CD4-positive, alpha-beta memory T cell (primary cell): ENCODE data around the gene PAK1. TPM values are rescaled to one million over a fixed set of nuclear protein-coding genes. Genes with fewer than 3 reads are reported as not detected.

Experiments
- CTCF ChIA-PET: fragments of 350-600 bp; sonication (Branson Sonifier 250); formaldehyde crosslinking; loops from one replicate; lab custom pipeline; 2021; ENCODE audit warnings: inconsistent platforms; ENCODE audit not compliant: partially characterized antibody; lab: Charles Lee
- POLR2A ChIA-PET: fragments of 350-600 bp; sonication (Branson Sonifier 250); formaldehyde crosslinking; loops from one replicate; lab custom pipeline; 2021; ENCODE audit not compliant: partially characterized antibody; lab: Charles Lee
- DNase-seq, 5 donors: peaks; one replicate each; pipeline versions ENCODE4 v3.0.0 to v3.0.0-alpha.2; 2020 to 2022; ENCODE audit warnings: mixed read lengths in 1 of 5
- H3K27ac ChIP-seq: one replicate; pipeline ENCODE4 v1.7.0; 2013; ENCODE audit warnings: low read depth, low read length
- H3K27me3 ChIP-seq: 2 replicates; pipeline ENCODE4 v1.7.0; 2013; ENCODE audit warnings: mild to moderate bottlenecking, low read length, moderate library complexity; ENCODE audit not compliant: insufficient read depth
- H3K36me3 ChIP-seq: 2 replicates; pipeline ENCODE4 v1.7.0; 2013; ENCODE audit warnings: mild to moderate bottlenecking, low read length, moderate library complexity; ENCODE audit not compliant: insufficient read depth
- H3K4me1 ChIP-seq: 2 replicates; pipeline ENCODE4 v1.7.0; 2013; ENCODE audit warnings: mild to moderate bottlenecking, low read length, moderate library complexity; ENCODE audit not compliant: insufficient read depth
- H3K4me3 ChIP-seq, 2 donors: one replicate each; pipeline ENCODE4 v1.7.0; 2013; ENCODE audit warnings: low read length in 2 of 2, mild to moderate bottlenecking in 1 of 2
- H3K9me3 ChIP-seq, 2 donors: one replicate each; pipeline ENCODE4 v1.7.0; 2013; ENCODE audit warnings: low read length in 2 of 2, control low read depth in 1 of 2; ENCODE audit not compliant: control insufficient read depth in 1 of 2
- H3K27ac Mint-ChIP-seq, 7 donors: one replicate each; pipeline ENCODE4 v1.8.0; 2020 to 2021; ENCODE audit warnings: mixed read lengths in 7 of 7, mild to moderate bottlenecking in 6 of 7, inconsistent platforms in 3 of 7, moderate library complexity in 3 of 7
- H3K27me3 Mint-ChIP-seq, 2 donors: one replicate each; pipeline ENCODE4 v1.8.0; 2020 to 2021; ENCODE audit warnings: mixed read lengths in 2 of 2
- H3K36me3 Mint-ChIP-seq, 2 donors: one replicate each; pipeline ENCODE4 v1.8.0; 2020 to 2021; ENCODE audit warnings: mixed read lengths in 2 of 2, inconsistent platforms in 1 of 2, mild to moderate bottlenecking in 1 of 2
- H3K4me1 Mint-ChIP-seq, 4 donors: one replicate each; pipeline ENCODE4 v1.8.0; 2020 to 2021; ENCODE audit warnings: mixed read lengths in 4 of 4, mild to moderate bottlenecking in 1 of 4
- H3K4me3 Mint-ChIP-seq, 8 donors: one replicate each; pipeline ENCODE4 v1.8.0; 2020 to 2021; ENCODE audit warnings: mixed read lengths in 8 of 8, mild to moderate bottlenecking in 7 of 8, moderate library complexity in 6 of 8, inconsistent platforms in 3 of 8
- H3K9me3 Mint-ChIP-seq, 8 donors: one replicate each; pipeline ENCODE4 v1.8.0; 2020 to 2021; ENCODE audit warnings: mixed read lengths in 8 of 8, mild to moderate bottlenecking in 5 of 8, inconsistent platforms in 3 of 8, moderate library complexity in 1 of 8
- intact Hi-C: fragments of 100-400 bp; cut with micrococcal nuclease; formaldehyde crosslinking; loops from one replicate; pipeline ENCODE4 v1.15.1; 2023
- polyA plus RNA-seq, 2 donors: library from polyadenylated mRNA; unstranded; fragments of 300-500 nt; fragmentation: Illumina TruSeq; gene quantifications; one replicate each; pipeline ENCODE4 v1.2.3, GENCODE V29; 2021
- total RNA-seq, 2 experiments: library from RNA; stranded (reverse); gene quantifications; one replicate each; pipeline ENCODE4 v1.2.3, GENCODE V29; 2021

PAK1 gene
- total and polyA plus RNA-seq, 4 experiments from 2014 or later, result 9.3 to 10.4 (median 9.7) TPM

DNA sequence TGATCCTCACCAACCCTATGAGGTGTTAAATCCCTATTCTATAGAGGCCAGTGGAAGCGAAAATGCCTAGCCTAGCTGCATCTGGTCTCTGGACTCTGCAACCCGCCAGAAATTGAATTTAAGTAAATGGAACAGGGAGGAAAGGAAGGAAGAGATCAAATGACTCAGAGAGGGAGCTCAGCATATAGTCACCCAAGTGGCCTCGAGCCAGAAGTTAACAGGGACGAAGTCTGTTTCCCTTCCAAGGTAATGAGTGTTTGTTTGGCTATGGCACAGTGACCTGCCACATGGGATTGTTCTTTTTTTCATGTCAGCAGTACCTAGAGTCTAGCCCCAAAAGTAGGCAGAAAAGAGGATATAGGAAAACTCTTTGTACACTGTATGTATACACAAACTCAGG is 66.3 kb downstream of the PAK1 start:
- no peak overlapping the region for H3K4me3 Mint-ChIP-seq
- no peaks in the 10 kb centered on the region for H3K27me3 Mint-ChIP-seq
- Histone ChIP-seq H3K36me3 (no peaks in the 10 kb centered on the region), H3K27me3 (no peaks in the 10 kb centered on the region), H3K9me3 (no peaks in the 10 kb centered on the region), H3K4me3 (no peak overlapping the region), H3K4me1 (peaks cover 18% of the 10 kb centered on the region), H3K27ac (no peak overlapping the region)
- POLR2A ChIA-PET, result no interaction called here
- peaks cover 23 to 39% (median 26%) of the 10 kb centered on the region in 4 donors for H3K4me1 Mint-ChIP-seq
- CTCF ChIA-PET, result no interaction called here
- DNase-seq, result no peak
- peaks cover 0 to 5% of the 10 kb centered on the region in 2 donors for H3K36me3 Mint-ChIP-seq
- peaks cover 0 to 3% (median 0%) of the 10 kb centered on the region in 8 donors for H3K9me3 Mint-ChIP-seq
- no peak overlapping the region for H3K27ac Mint-ChIP-seq
- intact Hi-C loops, result no loop called here

- no peaks in the 10 kb centered on the region for H3K36me3 ChIP-seq
- ChIA-PET CTCF (no interaction called here), POLR2A (no interaction called here)
- H3K27me3 ChIP-seq, result no peaks in the 10 kb centered on the region
- DNase-seq, result no peak
- no peak overlapping the region for H3K27ac Mint-ChIP-seq
- H3K36me3 Mint-ChIP-seq, result peaks cover 0 to 5% of the 10 kb centered on the region in 2 donors
- no peaks in the 10 kb centered on the region for H3K27me3 Mint-ChIP-seq
- H3K4me1 Mint-ChIP-seq, result peaks cover 17 to 27% (median 18%) of the 10 kb centered on the region in 4 donors
- peaks cover 0 to 3% (median 0%) of the 10 kb centered on the region in 8 donors for H3K9me3 Mint-ChIP-seq
- no peak overlapping the region for H3K27ac ChIP-seq
- no peak overlapping the region for H3K4me3 Mint-ChIP-seq
- H3K4me1 ChIP-seq, result peaks cover 10% of the 10 kb centered on the region
- intact Hi-C loops, result no loop called here
- no peaks in the 10 kb centered on the region for H3K9me3 ChIP-seq
- H3K4me3 ChIP-seq, result no peak overlapping the region
These were observed 67.5 kb downstream of the PAK1 start for GRCh38 chr11:77406396-77406795.

DNA sequence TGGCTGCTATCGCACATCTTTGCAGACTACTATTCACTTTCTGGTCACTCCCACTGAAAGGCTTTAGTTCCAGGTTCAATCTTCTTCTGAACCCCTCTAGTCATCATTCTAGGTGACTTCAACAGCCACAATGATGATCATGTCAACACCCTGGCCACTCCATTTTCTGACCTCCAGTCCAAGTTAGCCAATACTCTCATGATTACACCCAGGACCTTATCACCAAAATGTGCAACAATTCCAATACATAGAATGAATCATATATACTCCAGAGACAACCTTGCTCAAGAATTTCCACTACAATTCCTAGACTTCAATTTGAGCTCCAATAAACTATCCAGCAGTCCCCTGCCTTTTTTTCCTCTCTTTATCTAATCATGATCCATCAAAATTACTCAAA is 70.7 kb downstream of the PAK1 start:
- peaks cover 0 to 3% (median 0%) of the 10 kb centered on the region in 8 donors for H3K9me3 Mint-ChIP-seq
- H3K27ac ChIP-seq, result no peak overlapping the region
- no peaks in the 10 kb centered on the region for H3K9me3 ChIP-seq
- H3K36me3 Mint-ChIP-seq, result peaks cover 0 to 10% of the 10 kb centered on the region in 2 donors
- intact Hi-C loops, result no loop called here
- ChIA-PET CTCF (interaction anchor here (1.1 kb wide), 1 partner anchor 9 kb away, joined by 3 read pairs; no protein-coding TSS in a partner anchor), POLR2A (interaction anchor here (0.6 kb wide), 1 partner anchor 251 kb away, joined by 3 read pairs; no protein-coding TSS in a partner anchor)
- no peaks in the 10 kb centered on the region for H3K36me3 ChIP-seq
- no peaks in the 10 kb centered on the region for H3K4me1 ChIP-seq
- peak overlapping the region in 1 of 7 donors; percentile 11 for H3K27ac Mint-ChIP-seq
- H3K4me3 ChIP-seq, result no peak overlapping the region
- H3K27me3 Mint-ChIP-seq, result no peaks in the 10 kb centered on the region
- DNase-seq, result no peak
- H3K27me3 ChIP-seq, result no peaks in the 10 kb centered on the region
- H3K4me1 Mint-ChIP-seq, result peaks cover 0 to 11% (median under 1%) of the 10 kb centered on the region in 4 donors
- H3K4me3 Mint-ChIP-seq, result no peak overlapping the region

DNA sequence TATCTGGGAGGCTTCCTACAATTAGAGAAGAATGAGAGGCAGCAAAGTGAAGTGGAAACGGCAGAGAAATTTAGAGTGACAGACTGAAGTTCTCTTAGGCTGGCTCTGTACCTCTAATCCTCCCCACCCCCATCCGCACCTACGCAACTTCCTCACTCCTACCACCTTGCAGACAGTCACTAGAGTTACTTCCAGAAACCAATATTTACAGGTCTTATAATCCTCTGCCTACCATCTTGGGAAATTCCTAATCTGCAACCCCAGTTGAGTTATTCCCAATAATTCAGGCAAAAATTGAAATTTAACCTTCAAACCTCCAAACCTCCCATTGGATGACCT is 71.7 kb downstream of the PAK1 start:
- H3K27ac ChIP-seq, result no peak overlapping the region
- H3K9me3 ChIP-seq, result no peaks in the 10 kb centered on the region
- intact Hi-C loops, result no loop called here
- Mint-ChIP-seq H3K4me3 (no peak overlapping the region), H3K36me3 (peaks cover 0 to 10% of the 10 kb centered on the region in 2 donors), H3K27me3 (no peaks in the 10 kb centered on the region), H3K9me3 (peaks cover 0 to 3% (median 0%) of the 10 kb centered on the region in 8 donors), H3K27ac (no peak overlapping the region), H3K4me1 (peaks cover 0 to 6% (median 0%) of the 10 kb centered on the region in 4 donors)
- no peaks in the 10 kb centered on the region for H3K27me3 ChIP-seq
- ChIA-PET POLR2A (no interaction called here), CTCF (no interaction called here)
- H3K4me1 ChIP-seq, result no peaks in the 10 kb centered on the region
- no peak for DNase-seq
- no peak overlapping the region for H3K4me3 ChIP-seq
- H3K36me3 ChIP-seq, result no peaks in the 10 kb centered on the region

DNA sequence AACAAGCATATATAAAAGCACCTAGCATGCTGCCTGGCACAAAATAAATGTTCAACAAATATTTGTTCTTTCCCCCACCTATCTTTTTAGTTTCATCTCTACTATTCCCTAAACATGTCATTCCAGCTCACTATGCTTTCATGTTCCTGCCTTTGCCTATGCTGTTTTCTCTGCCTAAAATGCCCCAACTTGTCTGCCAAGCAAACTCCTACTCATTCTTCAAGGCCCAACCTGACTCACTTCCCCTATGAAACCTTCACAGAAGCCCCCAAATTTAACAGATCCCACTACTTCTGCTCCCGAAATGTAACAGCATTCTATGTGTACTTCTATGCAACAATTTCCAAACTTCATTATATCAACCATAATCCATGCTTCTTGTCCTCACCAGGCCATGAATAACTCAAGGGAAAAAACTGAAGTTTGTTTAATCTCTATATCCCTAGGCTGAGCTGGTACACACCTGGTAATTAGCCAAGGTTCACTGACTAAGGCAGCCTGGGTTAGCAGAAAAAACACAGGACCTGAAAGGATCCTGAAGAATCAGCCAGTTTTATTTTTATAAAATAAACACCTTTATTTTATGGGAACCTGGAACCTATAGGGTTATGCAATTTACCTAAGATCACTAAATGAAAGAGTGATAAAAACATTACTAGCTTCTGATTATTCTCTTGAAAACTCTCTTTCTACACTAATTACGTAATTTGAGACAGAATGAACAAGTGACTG is 72.2 kb downstream of the PAK1 start:
- H3K9me3 ChIP-seq, result no peaks in the 10 kb centered on the region
- H3K36me3 ChIP-seq, result no peaks in the 10 kb centered on the region
- peaks cover 0 to 6% (median 0%) of the 10 kb centered on the region in 4 donors for H3K4me1 Mint-ChIP-seq
- DNase-seq, result no peak
- H3K36me3 Mint-ChIP-seq, result peaks cover 0 to 10% of the 10 kb centered on the region in 2 donors
- no peaks in the 10 kb centered on the region for H3K4me1 ChIP-seq
- no peak overlapping the region for H3K4me3 Mint-ChIP-seq
- intact Hi-C loops, result no loop called here
- peaks cover 0 to 3% (median 0%) of the 10 kb centered on the region in 8 donors for H3K9me3 Mint-ChIP-seq
- no peaks in the 10 kb centered on the region for H3K27me3 ChIP-seq
- no peak overlapping the region for H3K4me3 ChIP-seq
- ChIA-PET CTCF (interaction anchor here (1.0 kb wide), 1 partner anchor 9 kb away, joined by 3 read pairs; no protein-coding TSS in a partner anchor), POLR2A (no interaction called here)
- no peaks in the 10 kb centered on the region for H3K27me3 Mint-ChIP-seq
- no peak overlapping the region for H3K27ac Mint-ChIP-seq
- no peak overlapping the region for H3K27ac ChIP-seq

- Mint-ChIP-seq H3K27me3 (no peaks in the 10 kb centered on the region), H3K4me1 (peaks cover 0 to 6% (median 0%) of the 10 kb centered on the region in 4 donors), H3K4me3 (no peak overlapping the region), H3K36me3 (peaks cover 0 to 10% of the 10 kb centered on the region in 2 donors), H3K9me3 (peaks cover 0 to 3% (median 0%) of the 10 kb centered on the region in 8 donors), H3K27ac (no peak overlapping the region)
- Histone ChIP-seq H3K36me3 (no peaks in the 10 kb centered on the region), H3K27ac (no peak overlapping the region), H3K4me3 (no peak overlapping the region), H3K4me1 (no peaks in the 10 kb centered on the region), H3K9me3 (no peaks in the 10 kb centered on the region), H3K27me3 (no peaks in the 10 kb centered on the region)
- CTCF ChIA-PET, result interaction anchor here (1.0 to 1.1 kb wide), 2 partner anchors 10 to 11 kb away, joined by 3 read pairs; no protein-coding TSS in a partner anchor
- intact Hi-C loops, result no loop called here
- POLR2A ChIA-PET, result no interaction called here
- no peak for DNase-seq
These were observed 73.0 kb downstream of the PAK1 start for GRCh38 chr11:77400775-77401449.

- Histone ChIP-seq H3K27me3 (no peaks in the 10 kb centered on the region), H3K4me1 (no peaks in the 10 kb centered on the region), H3K36me3 (no peaks in the 10 kb centered on the region), H3K4me3 (no peak overlapping the region), H3K27ac (no peak overlapping the region), H3K9me3 (no peaks in the 10 kb centered on the region)
- CTCF ChIA-PET, result interaction anchor here (1.0 to 1.1 kb wide), 2 partner anchors 10 to 12 kb away, joined by 3 read pairs; no protein-coding TSS in a partner anchor
- Mint-ChIP-seq H3K4me3 (no peak overlapping the region), H3K27ac (no peak overlapping the region), H3K36me3 (peaks cover 0 to 10% of the 10 kb centered on the region in 2 donors), H3K9me3 (peaks cover 0 to 3% (median 0%) of the 10 kb centered on the region in 8 donors), H3K4me1 (peaks cover 0 to 6% (median 0%) of the 10 kb centered on the region in 4 donors), H3K27me3 (no peaks in the 10 kb centered on the region)
- intact Hi-C loops, result no loop called here
- DNase-seq, result no peak
- POLR2A ChIA-PET, result no interaction called here
These were observed 73.6 kb downstream of the PAK1 start for GRCh38 chr11:77400271-77400670.
